ENCODE data around the gene VAMP8. TPM values are rescaled to one million over a fixed set of nuclear protein-coding genes. Genes with fewer than 3 reads are reported as not detected.

Gene VAMP8
- total RNA-seq, 4 donors from 2014 or later = 78.8 to 144 (median 93.8) TPM

- Histone ChIP-seq H3K27me3 (no peaks in the 10 kb centered on the region), H3K4me1 (peaks cover 37 to 70% (median 38%) of the 10 kb centered on the region in 3 donors), H3K9me3 (no peaks in the 10 kb centered on the region), H3K27ac (peak overlapping the region; percentile 92 to 95 (median 94)), H3K4me3 (peak overlapping the region; percentile 82 to 95 (median 90)), H3K36me3 (peaks cover 8 to 34% (median 12%) of the 10 kb centered on the region in 3 donors)
- WGBS, 2 donors = 26 to 30% methylated on average over 8 to 9 of the region's 13 CpGs
- no peak for TF ChIP-seq CTCF (IDR thresholded peaks at IDR 0.05)
- intact Hi-C loops (cut with DNase I) = no loop called here
- no peak for DNase-seq
Measured at GRCh38 chr2:85594715-85595300, 17.4 kb downstream of the VAMP8 start.

GRCh38 chr2:85595301-85596025, 18.1 kb downstream of the VAMP8 start, which contains the start of gene RNF181:
RNF181 (plus strand) TSS chr2:85595745; CDS start chr2:85595764, 19 bp downstream.
- Histone ChIP-seq H3K36me3 (peaks cover 8 to 41% (median 12%) of the 10 kb centered on the region in 3 donors), H3K27me3 (no peaks in the 10 kb centered on the region), H3K27ac (peak within 1 kb of the TSS; percentile 92 to 95 (median 94)), H3K9me3 (no peaks in the 10 kb centered on the region), H3K4me3 (peak within 1 kb of the TSS; percentile 82 to 95 (median 90)), H3K4me1 (peaks cover 30 to 70% (median 32%) of the 10 kb centered on the region in 3 donors)
- DNase-seq = peak; percentile 88
- intact Hi-C loops (cut with DNase I) = no loop called here
- WGBS, 2 donors = 0 to 1% methylated on average over 24 to 25 of the region's 47 CpGs
- TF ChIP-seq POLR2A (IDR thresholded peaks at IDR 0.05) (peak in 2 of 4 donors; percentile 72 to 88), CTCF (IDR thresholded peaks at IDR 0.05) (no peak)

- peaks cover 8 to 45% (median 12%) of the 10 kb centered on the region in 3 donors for H3K36me3 ChIP-seq
- WGBS, 2 donors = 1 to 4% methylated on average over 10 of the region's 10 CpGs
- H3K4me3 ChIP-seq = peak overlapping the region; percentile 82 to 95 (median 90)
- no peak for DNase-seq
- intact Hi-C loops (cut with DNase I) = no loop called here
- peak overlapping the region; percentile 92 to 95 (median 94) for H3K27ac ChIP-seq
- H3K4me1 ChIP-seq = peaks cover 25 to 70% (median 29%) of the 10 kb centered on the region in 3 donors
- no peaks in the 10 kb centered on the region for H3K9me3 ChIP-seq
- no peak for TF ChIP-seq POLR2A (IDR thresholded peaks at IDR 0.05)
- no peak for TF ChIP-seq CTCF (IDR thresholded peaks at IDR 0.05)
- no peaks in the 10 kb centered on the region for H3K27me3 ChIP-seq
Measured at GRCh38 chr2:85596026-85596333, 18.6 kb downstream of the VAMP8 start.

GRCh38 chr2:85596486-85597143, 19.2 kb downstream of the VAMP8 start:
- Histone ChIP-seq H3K4me1 (peaks cover 25 to 70% (median 29%) of the 10 kb centered on the region in 3 donors), H3K9me3 (no peaks in the 10 kb centered on the region), H3K27me3 (no peaks in the 10 kb centered on the region), H3K27ac (peak overlapping the region; percentile 92 to 95 (median 94)), H3K36me3 (peaks cover 8 to 45% (median 12%) of the 10 kb centered on the region in 3 donors), H3K4me3 (peak overlapping the region; percentile 82 to 95 (median 90))
- no peak for DNase-seq
- WGBS, 2 donors = 70 to 78% methylated on average over 2 of the region's 3 CpGs
- intact Hi-C loops (cut with DNase I) = no loop called here
- TF ChIP-seq CTCF (IDR thresholded peaks at IDR 0.05) (no peak), POLR2A (IDR thresholded peaks at IDR 0.05) (no peak)

GRCh38 chr2:85597241-85597640, 19.9 kb downstream of the VAMP8 start:
- H3K4me1 ChIP-seq = peaks cover 25 to 69% (median 31%) of the 10 kb centered on the region in 3 donors
- H3K4me3 ChIP-seq = no peak overlapping the region
- DNase-seq = no peak
- TF ChIP-seq CTCF (IDR thresholded peaks at IDR 0.05) (no peak), POLR2A (IDR thresholded peaks at IDR 0.05) (no peak)
- no peak overlapping the region for H3K27ac ChIP-seq
- intact Hi-C loops (cut with DNase I) = no loop called here
- no peaks in the 10 kb centered on the region for H3K9me3 ChIP-seq
- H3K36me3 ChIP-seq = peaks cover 8 to 45% (median 12%) of the 10 kb centered on the region in 3 donors
- WGBS, 2 donors = 77 to 83% methylated on average over 5 of the region's 5 CpGs
- no peaks in the 10 kb centered on the region for H3K27me3 ChIP-seq
